GM19023 (cell line): ENCODE measurements around the gene ELMO3.

ENCODE experiments used
- ATAC-seq: cut with Tn5 transposase; IDR thresholded peaks from one replicate; pipeline ENCODE4 v1.9.1; 2021; ENCODE audit warnings: mild to moderate bottlenecking, moderate library complexity; ENCODE audit not compliant: unreplicated experiment

Gene ELMO3

DNA sequence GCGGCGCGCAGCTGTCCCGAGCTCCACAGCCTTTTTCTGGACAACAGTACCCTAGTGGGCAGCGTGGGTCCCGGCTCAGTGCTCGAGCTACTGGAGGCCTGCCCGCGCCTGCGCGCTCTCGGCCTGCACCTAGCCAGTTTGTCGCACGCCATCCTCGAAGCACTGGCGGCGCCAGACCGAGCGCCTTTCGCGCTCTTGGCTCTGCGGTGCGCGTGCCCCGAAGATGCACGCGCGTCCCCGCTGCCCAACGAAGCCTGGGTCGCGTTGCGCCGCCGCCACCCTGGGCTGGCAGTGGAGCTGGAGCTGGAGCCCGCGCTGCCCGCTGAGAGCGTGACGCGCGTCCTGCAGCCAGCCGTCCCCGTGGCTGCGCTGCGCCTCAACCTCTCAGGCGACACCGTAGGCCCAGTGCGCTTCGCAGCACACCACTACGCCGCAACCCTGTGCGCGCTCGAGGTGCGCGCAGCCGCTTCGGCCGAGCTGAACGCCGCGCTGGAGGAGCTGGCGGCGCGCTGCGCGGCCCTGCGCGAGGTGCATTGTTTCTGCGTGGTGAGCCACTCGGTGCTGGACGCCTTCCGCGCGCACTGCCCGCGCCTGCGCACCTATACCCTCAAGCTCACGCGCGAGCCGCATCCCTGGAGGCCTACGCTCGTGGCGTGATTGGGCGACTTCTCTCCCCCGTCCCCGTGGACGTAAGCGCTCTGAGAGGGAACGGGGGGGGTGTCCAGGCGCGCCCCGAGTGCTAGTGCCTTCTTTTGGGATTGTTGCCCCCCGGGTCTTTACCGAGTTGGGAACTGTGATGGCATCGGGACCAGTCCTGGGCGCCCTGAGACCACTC, 35.5 kb upstream of the ELMO3 start:
- ATAC-seq, result no peak

DNA sequence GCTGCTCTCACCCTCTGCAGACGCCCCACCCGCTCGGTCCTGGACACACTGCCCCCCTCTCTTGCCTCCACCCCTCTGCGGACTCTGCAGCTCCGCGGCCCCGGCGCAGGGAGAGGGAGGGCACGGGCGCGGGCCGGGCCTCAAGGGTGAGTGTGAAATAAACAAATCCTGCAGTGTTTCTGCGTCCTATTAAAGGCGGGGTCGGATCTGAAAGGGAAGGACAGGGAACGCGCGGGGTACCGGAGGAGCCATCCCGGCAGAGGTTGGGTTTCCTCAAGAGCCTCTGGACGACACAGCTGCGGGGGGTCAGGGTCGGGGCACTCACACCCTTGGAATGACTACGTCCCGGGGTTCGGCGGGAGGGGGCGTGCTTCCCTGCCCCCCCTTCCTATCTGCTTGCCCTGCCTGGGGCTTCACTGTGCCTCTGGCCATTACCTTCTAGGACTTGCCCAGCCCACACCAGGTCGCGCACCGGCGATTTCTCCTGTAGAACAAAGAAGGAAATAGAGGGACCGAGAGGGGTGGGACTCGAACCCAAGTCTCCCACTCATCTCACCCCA, 34.9 kb upstream of the ELMO3 start:
- ATAC-seq, result no peak

DNA sequence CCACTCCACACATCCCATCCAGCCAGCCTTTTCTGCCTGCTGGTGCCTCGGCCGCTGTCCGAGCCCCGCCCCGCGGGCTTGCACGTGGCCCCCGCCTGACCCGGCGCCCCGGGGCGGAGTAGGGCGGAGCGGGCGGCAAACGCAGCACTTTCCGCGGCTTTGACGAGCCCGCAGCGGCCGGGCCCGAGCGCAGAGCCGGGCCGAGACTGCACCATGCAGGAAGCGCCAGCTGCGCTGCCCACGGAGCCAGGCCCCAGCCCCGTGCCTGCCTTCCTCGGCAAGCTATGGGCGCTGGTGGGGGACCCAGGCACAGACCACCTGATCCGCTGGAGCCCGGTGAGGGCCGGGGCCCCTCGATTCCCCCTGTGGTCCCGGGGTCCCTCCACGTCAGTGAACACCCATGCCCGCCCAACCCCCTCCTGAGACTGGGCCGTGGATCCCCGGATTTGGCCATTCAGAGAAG, 34.3 kb upstream of the ELMO3 start, which contains the start of gene HSF4:
Gene HSF4 (plus strand): TSS at position 147 of the 463 bp plus-strand sequence. CDS start 67 bp downstream, at position 214.
- no peak for ATAC-seq

DNA sequence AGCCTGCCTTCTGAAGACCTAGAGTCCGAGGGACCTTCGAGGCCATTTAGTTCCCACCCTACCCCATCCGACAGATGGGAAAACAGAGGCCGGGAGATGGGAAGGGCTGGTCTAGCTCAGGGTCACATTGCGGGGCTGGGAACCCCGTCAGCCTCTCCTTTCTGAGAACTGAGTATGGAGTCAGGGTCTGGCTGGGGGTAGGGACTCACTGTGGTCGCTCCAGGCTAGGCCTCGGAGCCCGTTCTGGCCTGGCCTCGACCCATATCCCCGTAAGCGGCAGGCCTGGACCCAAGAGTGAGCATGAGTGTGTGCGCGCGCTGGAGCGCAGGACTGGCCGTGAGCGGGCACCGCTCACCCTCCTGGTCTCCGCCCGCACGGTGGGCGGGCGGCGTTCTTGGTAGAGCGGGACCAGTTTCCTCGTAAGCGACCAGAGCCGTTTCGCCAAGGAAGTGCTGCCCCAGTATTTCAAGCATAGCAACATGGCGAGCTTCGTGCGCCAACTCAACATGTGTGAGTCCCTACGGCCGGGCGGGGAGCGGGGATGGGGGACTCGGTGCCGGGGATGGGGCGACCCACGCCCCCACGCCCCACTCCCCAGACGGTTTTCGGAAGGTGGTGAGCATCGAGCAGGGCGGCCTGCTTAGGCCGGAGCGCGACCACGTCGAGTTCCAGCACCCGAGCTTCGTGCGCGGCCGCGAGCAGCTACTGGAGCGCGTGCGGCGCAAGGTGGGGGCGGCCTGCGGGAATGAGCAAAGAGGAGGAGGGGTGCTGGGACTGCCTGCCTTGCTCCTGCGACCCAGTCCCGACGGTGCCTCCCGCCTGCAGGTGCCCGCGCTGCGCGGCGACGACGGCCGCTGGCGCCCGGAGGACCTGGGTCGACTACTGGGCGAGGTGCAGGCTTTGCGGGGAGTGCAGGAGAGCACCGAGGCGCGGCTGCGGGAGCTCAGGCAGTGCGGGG, 33.5 kb upstream of the ELMO3 start:
- ATAC-seq, result no peak

DNA sequence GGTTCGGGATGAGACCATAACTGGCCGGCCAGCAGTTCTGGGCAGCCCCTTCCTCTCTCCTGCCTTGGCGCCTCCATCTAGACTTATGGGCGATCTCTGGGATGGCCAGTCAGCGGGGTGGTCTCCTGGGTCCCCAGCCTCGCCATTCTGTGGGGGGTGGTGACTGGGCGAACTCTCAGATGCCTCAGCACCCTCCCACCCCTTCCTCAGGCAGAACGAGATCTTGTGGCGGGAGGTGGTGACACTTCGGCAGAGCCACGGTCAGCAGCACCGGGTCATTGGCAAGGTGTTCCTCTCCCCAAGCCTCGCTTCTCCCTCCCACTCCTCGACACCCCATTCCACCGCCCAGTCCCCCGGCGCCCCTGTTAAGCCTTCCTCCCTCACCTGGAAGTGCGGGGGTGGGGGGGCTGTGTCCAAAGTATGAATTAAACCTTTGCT, 32.8 kb upstream of the ELMO3 start:
- ATAC-seq, result no peak

DNA sequence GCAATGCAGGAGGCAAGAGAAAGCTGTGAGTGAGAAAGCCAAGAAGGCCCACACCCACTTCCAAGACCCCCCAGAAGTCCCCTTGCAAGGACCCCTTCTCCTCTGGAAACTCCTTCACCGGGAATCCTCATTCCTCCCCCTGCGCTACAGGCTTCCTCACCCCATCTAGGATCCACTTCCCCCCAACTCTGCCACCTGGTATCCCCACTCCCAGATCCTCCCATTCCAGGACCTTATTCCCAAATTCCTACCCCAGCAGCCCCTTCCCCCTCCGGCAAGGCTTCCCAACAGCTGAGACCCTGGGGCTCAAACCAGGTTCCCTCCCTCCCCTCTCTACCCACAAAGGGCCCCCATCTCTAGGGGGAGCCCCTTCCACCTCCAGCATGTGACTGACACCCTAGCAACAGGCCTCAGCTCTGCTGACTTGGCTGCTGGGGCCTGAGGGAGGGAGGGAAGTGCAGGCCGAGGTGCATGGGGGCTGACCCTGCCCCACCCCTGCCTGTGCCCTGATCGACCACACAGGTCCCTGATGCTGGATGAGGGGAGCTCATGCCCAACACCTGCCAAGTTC, 32.2 kb upstream of the ELMO3 start:
- ATAC-seq, result no peak

DNA sequence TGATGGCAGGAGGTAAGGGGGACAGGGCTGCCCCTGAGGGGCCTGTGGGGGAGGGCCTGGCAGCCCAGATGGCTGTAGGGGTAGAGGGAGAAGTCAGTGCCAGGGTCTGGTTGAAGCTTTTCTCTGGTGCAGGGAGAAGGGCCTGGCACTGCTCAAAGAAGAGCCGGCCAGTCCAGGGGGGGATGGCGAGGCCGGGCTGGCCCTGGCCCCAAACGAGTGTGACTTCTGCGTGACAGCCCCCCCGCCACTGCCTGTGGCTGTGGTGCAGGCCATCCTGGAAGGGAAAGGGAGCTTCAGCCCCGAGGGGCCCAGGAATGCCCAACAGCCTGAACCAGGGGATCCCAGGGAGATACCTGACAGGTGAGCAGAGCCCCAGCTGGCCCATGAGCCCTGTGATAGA, 31.3 kb upstream of the ELMO3 start:
- ATAC-seq, result no peak

DNA sequence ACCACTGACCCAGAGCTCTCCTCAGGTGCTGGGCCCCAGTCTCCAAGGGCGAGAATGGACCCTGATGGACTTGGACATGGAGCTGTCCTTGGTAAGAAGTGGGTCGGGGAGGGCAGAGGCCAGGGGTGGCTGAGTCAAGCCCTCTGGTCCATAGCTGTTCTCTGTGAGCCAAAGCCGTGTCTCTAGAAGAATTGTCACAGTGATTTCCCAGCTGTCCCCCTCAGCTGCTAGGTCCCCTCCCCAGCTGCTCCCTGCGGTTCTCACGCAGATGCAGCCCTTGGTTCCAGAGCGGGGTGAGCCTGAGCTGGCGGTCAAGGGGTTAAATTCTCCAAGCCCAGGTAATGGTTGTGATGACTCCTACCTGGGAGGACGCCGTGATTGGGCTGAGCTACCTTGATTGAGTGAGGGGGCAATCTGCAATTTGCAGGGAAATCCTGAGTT, 29.9 kb upstream of the ELMO3 start:
- no peak for ATAC-seq

DNA sequence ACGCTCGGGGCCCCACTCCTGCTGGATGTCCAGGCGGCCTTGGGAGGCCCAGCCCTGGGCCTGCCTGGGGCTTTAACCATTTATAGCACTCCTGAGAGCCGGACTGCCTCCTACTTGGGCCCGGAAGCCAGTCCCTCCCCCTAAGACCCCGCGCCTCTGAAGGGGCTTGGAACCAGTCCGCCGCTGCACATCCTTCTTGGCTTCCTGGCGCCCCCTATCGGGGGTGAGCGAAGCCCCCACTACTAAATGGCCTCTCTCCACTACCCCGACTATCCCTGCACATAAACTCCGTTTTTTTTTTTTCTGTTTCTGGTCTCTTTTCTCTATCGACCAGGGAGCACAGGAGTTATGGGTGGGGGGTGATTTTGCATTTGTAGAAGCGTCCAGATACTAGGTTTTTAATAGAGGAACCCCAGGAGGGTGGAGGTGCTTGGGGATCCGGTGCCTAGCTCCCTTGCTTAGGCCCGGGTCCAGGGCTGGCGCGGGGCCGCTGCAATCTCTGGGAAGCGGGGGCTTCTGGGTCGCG, 29.2 kb upstream of the ELMO3 start:
- ATAC-seq, result no peak

DNA sequence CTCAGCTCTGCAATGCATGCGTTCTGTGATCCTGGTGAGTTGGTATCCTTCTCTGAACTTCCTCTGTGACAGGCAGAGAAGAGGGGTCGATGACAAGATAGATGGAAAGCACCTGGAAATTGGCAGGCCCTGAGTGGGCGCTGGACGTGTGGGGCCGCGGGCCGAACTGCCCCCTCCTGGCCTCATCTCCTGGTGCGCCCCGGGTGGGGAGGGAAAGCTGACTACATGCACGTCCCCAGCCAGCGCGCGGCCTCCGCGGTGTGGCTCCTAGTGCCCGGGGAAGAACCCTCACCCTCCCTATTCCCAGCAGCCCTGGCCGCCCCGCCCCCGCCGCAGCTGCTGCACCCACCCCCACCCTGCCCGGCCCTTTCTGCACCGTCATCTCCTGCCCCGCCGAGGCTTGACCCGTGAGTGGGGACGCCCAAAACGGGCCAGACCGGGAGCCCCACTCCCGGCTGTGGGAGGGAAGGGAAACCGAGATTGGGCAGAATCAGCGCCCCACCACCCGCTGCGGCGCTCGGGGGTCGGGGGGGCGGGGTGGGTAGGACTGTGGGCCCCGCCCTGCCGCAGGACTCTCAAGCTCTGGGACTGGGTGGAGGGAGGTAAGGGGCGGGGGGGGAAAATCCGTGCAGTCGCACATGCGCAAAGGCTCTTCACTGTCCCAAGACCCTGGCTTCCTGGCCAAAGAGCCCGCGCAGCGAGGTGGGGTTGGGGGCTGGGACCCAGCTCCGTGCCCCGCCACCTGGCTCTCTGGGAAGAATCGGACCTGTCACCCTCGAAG, 28.6 kb upstream of the ELMO3 start, which contains the start of gene NOL3:
Gene NOL3 (plus strand): TSS at position 371 of the 781 bp plus-strand sequence.
- ATAC-seq, result peak; percentile 41

DNA sequence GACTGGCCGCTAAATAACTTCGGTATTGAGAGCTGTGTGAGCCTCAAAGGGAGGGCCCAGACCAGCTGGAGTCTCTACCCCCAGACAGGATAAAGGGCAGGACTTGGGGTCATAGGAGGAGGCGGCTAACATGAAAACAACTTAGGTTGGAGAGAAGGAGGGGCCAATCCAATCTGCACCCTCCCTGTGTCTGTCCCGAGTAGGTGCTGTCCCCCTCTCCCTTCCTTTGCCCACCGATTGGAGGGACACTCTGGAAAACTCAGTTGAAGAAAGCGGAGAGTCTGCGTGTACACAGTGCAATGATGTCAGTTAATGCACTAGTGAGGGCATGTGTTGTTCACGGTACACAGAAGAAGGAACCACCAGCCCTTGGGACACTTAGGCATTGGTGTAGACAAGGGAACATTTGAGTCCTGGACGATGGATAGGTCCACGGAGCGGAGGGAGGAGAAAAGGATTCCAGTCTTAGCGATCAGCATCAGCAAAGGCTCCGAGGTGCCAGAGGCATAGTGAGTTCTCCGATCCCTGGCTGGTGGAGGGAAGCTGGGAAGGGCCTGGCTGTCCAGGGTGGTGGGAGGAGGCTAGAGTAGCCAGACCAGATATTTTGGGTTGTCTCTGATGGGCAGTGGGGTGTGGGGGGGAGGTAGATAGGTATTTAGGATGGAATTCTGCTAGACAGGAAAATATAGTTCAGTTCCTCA, 27.8 kb upstream of the ELMO3 start:
- ATAC-seq, result peak; percentile 7

DNA sequence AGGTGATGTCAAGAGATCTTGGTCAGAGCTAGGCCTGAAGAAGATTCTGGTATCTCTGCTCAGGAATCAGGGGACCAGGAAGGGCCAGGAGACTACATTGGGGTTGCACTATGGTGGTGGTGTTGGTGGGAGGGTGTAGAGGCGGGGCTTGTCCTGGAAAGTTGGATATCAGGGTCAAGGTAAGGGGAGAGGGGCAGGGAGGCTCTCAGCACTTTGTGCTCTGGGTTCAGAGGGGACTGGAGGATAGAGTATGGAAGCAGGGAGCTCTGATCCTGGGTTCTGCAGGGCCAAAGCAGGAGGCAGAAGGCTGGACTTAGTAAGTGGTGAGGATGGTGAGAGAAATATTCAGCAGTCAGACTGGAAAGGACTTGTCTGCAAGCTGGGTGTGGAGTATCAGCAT, 25.6 kb upstream of the ELMO3 start:
- no peak for ATAC-seq

DNA sequence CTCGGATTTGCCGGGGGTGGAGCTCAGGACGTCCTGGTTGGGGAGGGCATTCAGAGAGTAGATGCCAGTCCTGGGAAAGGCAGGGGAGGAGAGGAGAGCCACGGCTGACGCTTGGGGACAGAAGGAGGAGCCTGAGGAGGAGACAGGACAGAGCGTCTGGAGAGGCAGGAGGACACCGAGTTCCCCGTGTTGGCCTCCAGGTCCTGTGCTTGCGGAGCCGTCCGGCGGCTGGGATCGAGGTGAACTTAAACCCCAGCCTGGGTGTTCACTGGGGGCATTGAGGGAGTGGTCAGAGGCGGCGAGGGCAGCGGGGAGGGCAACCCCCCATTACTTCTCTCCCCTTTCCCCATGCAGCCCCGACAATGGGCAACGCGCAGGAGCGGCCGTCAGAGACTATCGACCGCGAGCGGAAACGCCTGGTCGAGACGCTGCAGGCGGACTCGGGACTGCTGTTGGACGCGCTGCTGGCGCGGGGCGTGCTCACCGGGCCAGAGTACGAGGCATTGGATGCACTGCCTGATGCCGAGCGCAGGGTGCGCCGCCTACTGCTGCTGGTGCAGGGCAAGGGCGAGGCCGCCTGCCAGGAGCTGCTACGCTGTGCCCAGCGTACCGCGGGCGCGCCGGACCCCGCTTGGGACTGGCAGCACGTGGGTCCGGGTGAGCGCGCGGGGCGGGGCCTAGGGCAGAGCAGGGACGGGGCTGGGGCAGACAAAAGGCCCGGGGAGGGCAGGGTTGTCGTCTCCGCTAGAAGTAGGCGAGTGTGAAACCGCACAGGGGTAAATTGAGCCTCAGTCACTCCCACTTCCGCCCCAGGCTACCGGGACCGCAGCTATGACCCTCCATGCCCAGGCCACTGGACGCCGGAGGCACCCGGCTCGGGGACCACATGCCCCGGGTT, 24.9 kb upstream of the ELMO3 start:
- ATAC-seq, result no peak

DNA sequence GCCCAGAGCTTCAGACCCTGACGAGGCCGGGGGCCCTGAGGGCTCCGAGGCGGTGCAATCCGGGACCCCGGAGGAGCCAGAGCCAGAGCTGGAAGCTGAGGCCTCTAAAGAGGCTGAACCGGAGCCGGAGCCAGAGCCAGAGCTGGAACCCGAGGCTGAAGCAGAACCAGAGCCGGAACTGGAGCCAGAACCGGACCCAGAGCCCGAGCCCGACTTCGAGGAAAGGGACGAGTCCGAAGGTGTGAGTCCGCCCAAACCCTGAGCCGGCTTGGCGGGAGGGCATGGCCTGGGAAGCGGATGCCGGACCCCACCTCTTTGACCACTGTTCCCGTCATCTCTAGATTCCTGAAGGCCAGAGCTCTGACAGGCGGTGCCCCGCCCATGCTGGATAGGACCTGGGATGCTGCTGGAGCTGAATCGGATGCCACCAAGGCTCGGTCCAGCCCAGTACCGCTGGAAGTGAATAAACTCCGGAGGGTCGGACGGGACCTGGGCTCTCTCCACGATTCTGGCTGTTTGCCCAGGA, 24.2 kb upstream of the ELMO3 start:
- ATAC-seq, result no peak

DNA sequence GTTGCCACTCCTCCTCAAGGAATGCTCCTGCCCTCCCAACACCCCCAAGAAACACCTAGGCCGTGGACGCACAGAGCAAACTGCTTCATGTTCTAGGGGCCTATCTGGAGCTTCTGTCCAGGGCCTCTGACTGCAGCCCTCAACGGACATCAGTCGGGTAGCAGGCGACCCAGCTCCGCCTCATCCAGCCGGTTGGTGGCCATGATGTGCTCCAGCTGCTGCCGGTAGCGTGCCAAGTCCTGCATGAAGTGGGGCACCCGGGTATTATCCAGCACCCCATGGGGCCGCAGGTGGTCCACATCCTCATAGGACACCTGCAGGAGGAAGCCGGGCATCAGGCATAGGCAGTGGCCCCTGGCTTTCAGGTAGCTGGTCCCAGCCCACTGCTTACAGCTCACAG, 22.3 kb upstream of the ELMO3 start:
- ATAC-seq, result no peak

DNA sequence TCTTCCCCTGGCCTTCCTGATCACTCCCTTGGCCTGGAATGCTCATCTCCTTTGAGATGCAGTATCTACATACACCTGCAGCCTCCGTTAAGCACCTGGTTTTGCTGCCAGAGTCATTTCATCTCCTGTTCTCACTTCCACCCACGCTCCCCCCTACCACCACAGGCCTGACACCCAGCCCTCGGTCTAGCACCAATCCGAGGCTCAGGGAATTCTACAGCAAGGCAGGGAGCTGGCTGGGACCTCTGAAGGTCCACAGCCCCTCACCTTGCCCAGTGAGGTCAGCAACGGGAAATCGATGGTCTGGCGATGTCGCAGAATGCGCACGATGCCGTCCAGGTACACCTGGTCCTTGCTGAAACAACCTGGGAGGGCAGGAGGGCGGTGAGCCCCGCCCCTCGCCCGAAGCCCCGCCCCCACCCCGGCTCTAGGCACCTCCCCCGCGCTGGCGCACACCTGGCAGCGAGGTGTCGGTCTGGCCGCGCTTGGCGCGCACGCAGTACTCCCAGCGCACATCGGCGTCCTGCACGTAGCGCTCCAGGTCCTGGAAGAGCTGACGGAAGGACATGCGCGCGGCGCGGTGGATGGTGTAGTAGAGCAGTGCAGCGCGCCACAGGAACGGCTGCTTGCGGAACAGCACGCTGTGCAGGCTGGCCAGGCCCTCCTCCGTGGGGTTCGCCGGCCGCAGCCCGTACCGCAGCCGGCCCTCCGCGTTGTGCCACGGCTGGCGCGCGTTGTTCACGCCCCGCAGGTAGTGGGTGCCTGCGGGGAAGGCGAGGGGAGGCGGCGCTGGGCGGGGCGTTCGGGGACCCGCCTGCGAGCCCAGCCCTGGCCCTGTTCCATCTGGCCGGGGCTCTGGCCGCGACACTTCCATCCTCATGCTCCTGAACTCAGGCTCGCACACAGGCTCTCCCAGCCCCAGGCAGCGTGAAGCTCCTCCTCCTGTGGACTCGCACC, 20.9 kb upstream of the ELMO3 start:
- ATAC-seq, result no peak
